ENCODE measurements around the gene DNAL4.
A peak's percentile ranks its signal among the peaks of the same experiment; 100 is the strongest.

DNAL4 gene

GRCh38 chr22:38757464-38757757, 36.5 kb downstream of the DNAL4 start:
- no peak for TF ChIP-seq CTCF (conservative IDR thresholded peaks at IDR 0.05)
- peak overlapping the region; percentile 98; the same call in 1 of the 2 replicates for H3K27ac ChIP-seq

GRCh38 chr22:38756711-38757463, 37.1 kb downstream of the DNAL4 start:
- TF ChIP-seq CTCF (conservative IDR thresholded peaks at IDR 0.05), result no peak
- H3K27ac ChIP-seq, result peak overlapping the region; percentile 98

GRCh38 chr22:38755911-38756532, 37.9 kb downstream of the DNAL4 start, which contains the start of gene SUN2:
TSS of gene SUN2 (minus strand) at chr22:38755998. CDS start at chr22:38752628, 3,370 bp downstream.
- TF ChIP-seq CTCF (conservative IDR thresholded peaks at IDR 0.05), result no peak
- H3K27ac ChIP-seq, result peak within 1 kb of the TSS; percentile 98

GRCh38 chr22:38755155-38755910, 38.6 kb downstream of the DNAL4 start:
- H3K27ac ChIP-seq, result peak overlapping the region; percentile 98
- no peak for TF ChIP-seq CTCF (conservative IDR thresholded peaks at IDR 0.05)

GRCh38 chr22:38754751-38755154, 39.2 kb downstream of the DNAL4 start:
- peak overlapping the region; percentile 98 for H3K27ac ChIP-seq
- no peak for TF ChIP-seq CTCF (conservative IDR thresholded peaks at IDR 0.05)

GRCh38 chr22:38753948-38754750, 39.8 kb downstream of the DNAL4 start:
- no peak for TF ChIP-seq CTCF (conservative IDR thresholded peaks at IDR 0.05)
- H3K27ac ChIP-seq, result peak overlapping the region; percentile 98

Data from VCaP (cell line).